COLO668 (cell line): ENCODE results near the gene DNM3.

Experiments used
- DNase-seq: peaks from one replicate; lab custom pipeline; 2025; ENCODE audit not compliant: unreplicated experiment; lab: John Stamatoyannopoulos, UW

DNM3 gene

GRCh38 chr1:172136925-172137324, 295.6 kb downstream of the DNM3 start:
- no peak for DNase-seq

GRCh38 chr1:172137703-172138454, 296.6 kb downstream of the DNM3 start:
- DNase-seq, result no peak

GRCh38 chr1:172138634-172139033, 297.3 kb downstream of the DNM3 start:
- no peak for DNase-seq

GRCh38 chr1:172139196-172139595, 297.9 kb downstream of the DNM3 start:
- DNase-seq, result no peak

GRCh38 chr1:172140072-172140471, 298.8 kb downstream of the DNM3 start:
- DNase-seq, result no peak

GRCh38 chr1:172140591-172140990, 299.3 kb downstream of the DNM3 start:
- no peak for DNase-seq

- DNase-seq, result no peak
These were observed 300.1 kb downstream of the DNM3 start for GRCh38 chr1:172141341-172141881.

GRCh38 chr1:172142324-172142723, 301.0 kb downstream of the DNM3 start:
- no peak for DNase-seq

GRCh38 chr1:172143384-172144055, 302.2 kb downstream of the DNM3 start:
- DNase-seq, result no peak

- no peak for DNase-seq
These were observed 303.3 kb downstream of the DNM3 start for GRCh38 chr1:172144445-172145061.

- DNase-seq, result no peak
These were observed 303.9 kb downstream of the DNM3 start for GRCh38 chr1:172145231-172145651.

GRCh38 chr1:172145656-172146055, 304.4 kb downstream of the DNM3 start:
- DNase-seq, result no peak

GRCh38 chr1:172146141-172146850, 305.0 kb downstream of the DNM3 start:
- DNase-seq, result no peak

- DNase-seq, result no peak
These were observed 306.2 kb downstream of the DNM3 start for GRCh38 chr1:172147541-172147940.

- no peak for DNase-seq
These were observed 306.9 kb downstream of the DNM3 start for GRCh38 chr1:172148213-172148612.

GRCh38 chr1:172148707-172149106, 307.4 kb downstream of the DNM3 start:
- DNase-seq, result no peak

GRCh38 chr1:172149346-172149745, 308.0 kb downstream of the DNM3 start:
- DNase-seq, result no peak

- DNase-seq, result no peak
These were observed 313.3 kb downstream of the DNM3 start for GRCh38 chr1:172154551-172154950.

- DNase-seq, result no peak
These were observed 314.5 kb downstream of the DNM3 start for GRCh38 chr1:172155766-172156165.

GRCh38 chr1:172162236-172162635, 320.9 kb downstream of the DNM3 start:
- DNase-seq, result no peak

GRCh38 chr1:172163498-172164215, 322.4 kb downstream of the DNM3 start:
- no peak for DNase-seq
